Endothelial cell (in vitro differentiated cells): Measurements from ENCODE around the gene JPH3. TPM values are rescaled to one million over a fixed set of nuclear protein-coding genes. Genes with fewer than 3 reads are reported as not detected.

Source experiments
- DNase-seq: peaks from one replicate; pipeline ENCODE4 v3.0.0; 2021; ENCODE audit warnings: low spot score
- H3K27ac Mint-ChIP-seq: one replicate; pipeline ENCODE4 v1.8.0; 2021; ENCODE audit warnings: mixed read lengths, inconsistent platforms; ENCODE audit not compliant: unreplicated experiment
- H3K27me3 Mint-ChIP-seq: one replicate; pipeline ENCODE4 v1.8.0; 2021; ENCODE audit warnings: mild to moderate bottlenecking, moderate library complexity, mixed read lengths, inconsistent platforms; ENCODE audit not compliant: unreplicated experiment
- H3K36me3 Mint-ChIP-seq: one replicate; pipeline ENCODE4 v1.8.0; 2021; ENCODE audit warnings: mild to moderate bottlenecking, low read depth, mixed read lengths, inconsistent platforms; ENCODE audit not compliant: unreplicated experiment
- H3K4me1 Mint-ChIP-seq: one replicate; pipeline ENCODE4 v1.8.0; 2021; ENCODE audit warnings: mild to moderate bottlenecking, mixed read lengths, inconsistent platforms; ENCODE audit not compliant: unreplicated experiment
- H3K4me3 Mint-ChIP-seq: one replicate; pipeline ENCODE4 v1.8.0; 2021; ENCODE audit warnings: mild to moderate bottlenecking, mixed read lengths, inconsistent platforms; ENCODE audit not compliant: unreplicated experiment
- H3K9me3 Mint-ChIP-seq: one replicate; pipeline ENCODE4 v1.8.0; 2021; ENCODE audit warnings: mixed read lengths, inconsistent platforms; ENCODE audit not compliant: unreplicated experiment
- CTCF ChIP-seq: fragments of 200-600 bp; sonication (generic); IDR thresholded peaks from one replicate; pipeline ENCODE4 v1.5.0; 2021; ENCODE audit warnings: antibody characterized with exemption; ENCODE audit not compliant: unreplicated experiment
- total RNA-seq: library from RNA; stranded (reverse); fragmentation: NEBNext Ultra II Directional; extraction: Animal tissue kit (Norgen Biotek cat#: 25700); gene quantifications from one replicate; pipeline ENCODE4 v1.2.1, GENCODE V29; 2021; ENCODE audit not compliant: unreplicated experiment

Gene JPH3
- total RNA-seq, 1 donor from 2014 or later, result 19.1 TPM

- peaks cover 13% of the 10 kb centered on the region for H3K27me3 Mint-ChIP-seq
- H3K27ac Mint-ChIP-seq, result no peak overlapping the region
- peaks cover 9% of the 10 kb centered on the region for H3K4me1 Mint-ChIP-seq
- no peak for DNase-seq
- H3K9me3 Mint-ChIP-seq, result no peaks in the 10 kb centered on the region
- no peaks in the 10 kb centered on the region for H3K36me3 Mint-ChIP-seq
- TF ChIP-seq CTCF, result no peak
- H3K4me3 Mint-ChIP-seq, result peak overlapping the region; percentile 3
These were observed 10.1 kb upstream of the JPH3 start for GRCh38 chr16:87592018-87592712.

GRCh38 chr16:87593710-87594258 is 8.5 kb upstream of the JPH3 start:
- Mint-ChIP-seq H3K9me3 (no peaks in the 10 kb centered on the region), H3K4me3 (no peak overlapping the region), H3K27me3 (peaks cover 13% of the 10 kb centered on the region), H3K36me3 (no peaks in the 10 kb centered on the region), H3K27ac (no peak overlapping the region), H3K4me1 (peaks cover 9% of the 10 kb centered on the region)
- DNase-seq, result no peak
- TF ChIP-seq CTCF, result no peak

- DNase-seq, result no peak
- Mint-ChIP-seq H3K4me1 (peaks cover 13% of the 10 kb centered on the region), H3K9me3 (no peaks in the 10 kb centered on the region), H3K27ac (no peak overlapping the region), H3K36me3 (peaks cover 2% of the 10 kb centered on the region), H3K4me3 (no peak overlapping the region), H3K27me3 (peaks cover 18% of the 10 kb centered on the region)
- TF ChIP-seq CTCF, result no peak
These were observed 6.6 kb upstream of the JPH3 start for GRCh38 chr16:87595712-87596111.

GRCh38 chr16:87597324-87597830 is 4.9 kb upstream of the JPH3 start:
- Mint-ChIP-seq H3K36me3 (peaks cover 7% of the 10 kb centered on the region), H3K9me3 (no peaks in the 10 kb centered on the region), H3K4me3 (no peak overlapping the region), H3K27me3 (peaks cover 16% of the 10 kb centered on the region), H3K27ac (no peak overlapping the region), H3K4me1 (peaks cover 13% of the 10 kb centered on the region)
- TF ChIP-seq CTCF, result no peak
- no peak for DNase-seq

- TF ChIP-seq CTCF, result no peak
- Mint-ChIP-seq H3K27me3 (peaks cover 15% of the 10 kb centered on the region), H3K27ac (no peak overlapping the region), H3K4me3 (no peak overlapping the region), H3K36me3 (peaks cover 7% of the 10 kb centered on the region), H3K4me1 (peaks cover 10% of the 10 kb centered on the region), H3K9me3 (no peaks in the 10 kb centered on the region)
- no peak for DNase-seq
These were observed 3.9 kb upstream of the JPH3 start for GRCh38 chr16:87598431-87598830.
